ENCODE results near the gene PRSS3.

GRCh38 chr9:33799928-33800704 lies 4.8 kb downstream of the PRSS3 start:
- TF ChIP-seq PHF21A (IDR thresholded peaks at IDR 0.05; ENCODE audit: borderline replicate concordance, low read depth) (no peak), POLR2A (conservative IDR thresholded peaks at IDR 0.05) (no peak), ARID2 (IDR thresholded peaks at IDR 0.05) (no peak), RCOR1 (IDR thresholded peaks at IDR 0.05; ENCODE audit: borderline replicate concordance in 1 of 2, low read depth in 2 of 2, low read length in 2 of 2) (no peak)
